HCT116 (cell line): ENCODE data around the gene ADORA1. TPM values are rescaled to one million over a fixed set of nuclear protein-coding genes. Genes with fewer than 3 reads are reported as not detected.

Source experiments
- ATAC-seq: fragments of 200-7000 bp; cut with Tn5 transposase; 2 replicates; pipeline ENCODE4 v1.9.1; 2020; ENCODE audit warnings: mild to moderate bottlenecking, moderate library complexity
- BruUV-seq: library from RNA; stranded (reverse); fragments of 400-500 nt; replicated peaks from 2 replicates; lab custom pipeline; 2021; lab: Mats Ljungman, UMichigan
- CTCF ChIA-PET: fragments of 300-600 bp; sonication (Branson Sonifier 250); formaldehyde crosslinking; loops from one replicate; lab custom pipeline; 2021; ENCODE audit warnings: antibody characterized with exemption; lab: Charles Lee
- POLR2A ChIA-PET: fragments of 300-600, 350-600 bp; sonication (Branson Sonifier 250); formaldehyde crosslinking; loops from one replicate; lab custom pipeline; 2021; ENCODE audit warnings: antibody characterized with exemption; lab: Charles Lee
- RAD21 ChIA-PET, 2 experiments: fragments of 300-600 bp; sonication (Branson Sonifier 250); formaldehyde crosslinking; loops; one replicate each; lab custom pipeline; 2023; ENCODE audit warnings: low total read pairs in 2 of 2; ENCODE audit not compliant: uncharacterized antibody in 2 of 2, unreplicated experiment in 2 of 2, low non-redundant PET in 1 of 2; lab: Charles Lee
- DNase-seq: peaks from one replicate; pipeline ENCODE4 v3.0.0-alpha.2; 2010; ENCODE audit warnings: low read depth, low spot score
- H2AFZ ChIP-seq: fragments of 200-600 bp; shearing (Covaris generic), sonication (generic); 2 replicates; pipeline ENCODE4 v1.6.1; 2017; ENCODE audit warnings: low read depth, mixed run types, mixed read lengths, antibody characterized with exemption, low read length; ENCODE audit not compliant: poor library complexity, severe bottlenecking
- H3K27ac ChIP-seq: 2 replicates; pipeline ENCODE4 v1.5.1; 2012; ENCODE audit warnings: low read depth, low read length
- H3K27me3 ChIP-seq: fragments of 200-600 bp; sonication (generic); 2 replicates; pipeline ENCODE4 v1.6.1; 2016; ENCODE audit warnings: mixed run types, low read length, mixed read lengths; ENCODE audit not compliant: insufficient read depth
- H3K36me3 ChIP-seq, 2 experiments: fragments of 200-500 bp in 1 of 2; fragments of 200-600 bp in 1 of 2; sonication (Bioruptor generic) in 1 of 2; sonication (generic) in 1 of 2; 2 replicates each; pipeline versions ENCODE4 v1.5.1 to v1.6.1; 2014 to 2016; ENCODE audit warnings: low read length in 2 of 2, inconsistent platforms in 1 of 2, mixed read lengths in 1 of 2, mixed run types in 1 of 2; ENCODE audit not compliant: insufficient read depth in 2 of 2, control insufficient read depth in 1 of 2
- H3K4me1 ChIP-seq, 2 experiments: fragments of 200-600 bp in 1 of 2; sonication (generic) in 1 of 2; 2 replicates each; pipeline versions ENCODE4 v1.5.1 to v1.6.1; 2012 to 2017; ENCODE audit warnings: low read length in 2 of 2, inconsistent platforms in 1 of 2, mild to moderate bottlenecking in 1 of 2, mixed read lengths in 1 of 2, mixed run types in 1 of 2, moderate library complexity in 1 of 2; ENCODE audit not compliant: insufficient read depth in 2 of 2, control insufficient read depth in 1 of 2
- H3K4me2 ChIP-seq: fragments of 200-600 bp; sonication (generic); 2 replicates; pipeline ENCODE4 v1.6.1; 2017; ENCODE audit warnings: mixed run types, low read length, mixed read lengths
- H3K4me3 ChIP-seq, 2 experiments: fragments of 200-600 bp in 1 of 2; sonication (generic) in 1 of 2; replicated peaks in 1 of 2; 2 replicates each; pipeline ENCODE4 v1.5.1; 2011 to 2016; ENCODE audit warnings: low read length in 2 of 2, control low read depth in 1 of 2, low read depth in 1 of 2, mild to moderate bottlenecking in 1 of 2, mixed read lengths in 1 of 2, mixed run types in 1 of 2
- H3K79me2 ChIP-seq: fragments of 200-600 bp; sonication (generic); 2 replicates; pipeline ENCODE4 v1.6.1; 2017; ENCODE audit warnings: mild to moderate bottlenecking, mixed run types, low read length, moderate library complexity, mixed read lengths; ENCODE audit not compliant: insufficient read depth
- H3K9ac ChIP-seq: fragments of 200-600 bp; sonication (generic); 2 replicates; pipeline ENCODE4 v1.6.1; 2016; ENCODE audit warnings: low read length, mixed read lengths
- H3K9me2 ChIP-seq: fragments of 200-600 bp; sonication (generic), shearing (Covaris generic); 2 replicates; pipeline ENCODE4 v1.6.1; 2017; ENCODE audit warnings: mixed run types, mild to moderate bottlenecking, moderate library complexity; ENCODE audit not compliant: insufficient read depth
- H3K9me3 ChIP-seq, 2 experiments: fragments of 200-500 bp in 1 of 2; fragments of 200-600 bp in 1 of 2; sonication (Bioruptor generic) in 1 of 2; sonication (generic) in 1 of 2; 2 replicates each; pipeline ENCODE4 v1.6.1; 2014 to 2017; ENCODE audit warnings: low read length in 2 of 2, mixed read lengths in 2 of 2, inconsistent platforms in 1 of 2, low read depth in 1 of 2, mild to moderate bottlenecking in 1 of 2, mixed run types in 1 of 2, moderate library complexity in 1 of 2; ENCODE audit not compliant: control insufficient read depth in 1 of 2, insufficient read depth in 1 of 2
- H4K20me1 ChIP-seq: fragments of 200-600 bp; sonication (generic), shearing (Covaris generic); 2 replicates; pipeline ENCODE4 v1.6.1; 2017; ENCODE audit warnings: mixed run types, mild to moderate bottlenecking, moderate library complexity; ENCODE audit not compliant: insufficient read depth
- EGR1 ChIP-seq: IDR thresholded peaks from 2 replicates; pipeline ENCODE4 v1.6.1; 2012; ENCODE audit warnings: low read depth
- EZH2 ChIP-seq: fragments of 200-600 bp; sonication (generic); IDR thresholded peaks from 2 replicates; pipeline ENCODE4 v1.6.1; 2017; ENCODE audit warnings: antibody characterized with exemption, mixed run types
- EZH2phosphoT487 ChIP-seq: fragments of 200-600 bp; IDR thresholded peaks from 2 replicates; pipeline ENCODE4 v1.6.1; 2018; ENCODE audit warnings: antibody characterized with exemption, borderline replicate concordance
- POLR2A ChIP-seq: IDR thresholded peaks from 2 replicates; pipeline ENCODE4 v1.7.0; 2011; ENCODE audit warnings: borderline replicate concordance; ENCODE audit not compliant: insufficient read depth, insufficient read length; ENCODE audit errors: extremely low read depth
- POLR2AphosphoS5 ChIP-seq: IDR thresholded peaks from 2 replicates; pipeline ENCODE4 v1.6.1; 2011; ENCODE audit warnings: mild to moderate bottlenecking, low read depth, low read length, moderate library complexity
- RAD21 ChIP-seq: IDR thresholded peaks from 2 replicates; pipeline ENCODE4 v1.6.1; 2012; ENCODE audit warnings: low read depth, mild to moderate bottlenecking
- TCF7L2 ChIP-seq: IDR thresholded peaks from 2 replicates; pipeline ENCODE4 v1.7.0; 2011; ENCODE audit warnings: borderline replicate concordance, inconsistent platforms; ENCODE audit not compliant: insufficient read depth, insufficient read length; ENCODE audit errors: extremely low read depth
- YY1 ChIP-seq: IDR thresholded peaks from 2 replicates; pipeline ENCODE4 v1.6.1; 2011; ENCODE audit warnings: low read length, low read depth, moderate library complexity, mild to moderate bottlenecking; ENCODE audit not compliant: insufficient replicate concordance; ENCODE audit errors: extremely low read depth
- ZFX ChIP-seq: fragments of 450-650 bp; IDR thresholded peaks from 2 replicates; pipeline ENCODE4 v1.6.1; 2017
- intact Hi-C: fragments of 100-400 bp; cut with micrococcal nuclease; formaldehyde crosslinking; loops from 2 replicates; pipeline ENCODE4 v1.10.0; 2022
- total RNA-seq: library from RNA; stranded (reverse); gene quantifications from one replicate; pipeline ENCODE4 v1.2.1, GENCODE V29; 2021; ENCODE audit not compliant: unreplicated experiment
- TF ChIP-seq, protein P1 (sequence below), 3 experiments: fragments of 200-600 bp in 1 of 3; sonication (generic) in 1 of 3; IDR thresholded peaks in 2 of 3; conservative IDR thresholded peaks in 1 of 3; 2 replicates each; pipeline ENCODE4 v1.5.1; 2012 to 2017; ENCODE audit warnings: low read depth in 2 of 3, low read length in 2 of 3, antibody characterized with exemption in 1 of 3, borderline replicate concordance in 1 of 3, control low read depth in 1 of 3, mild to moderate bottlenecking in 1 of 3, mixed read lengths in 1 of 3, mixed run types in 1 of 3, moderate library complexity in 1 of 3; ENCODE audit not compliant: insufficient read depth in 1 of 3
- TF ChIP-seq, protein P2 (sequence below): IDR thresholded peaks from 2 replicates; pipeline ENCODE4 v1.6.1; 2011; ENCODE audit warnings: mild to moderate bottlenecking, low read length, moderate library complexity; ENCODE audit not compliant: insufficient replicate concordance; ENCODE audit errors: extremely low read depth
- TF ChIP-seq, protein P3 (sequence below): IDR thresholded peaks from 2 replicates; pipeline ENCODE4 v1.6.1; 2012

The ADORA1 gene
- total RNA-seq, 1 experiment from 2014 or later: 2.8 TPM

DNA sequence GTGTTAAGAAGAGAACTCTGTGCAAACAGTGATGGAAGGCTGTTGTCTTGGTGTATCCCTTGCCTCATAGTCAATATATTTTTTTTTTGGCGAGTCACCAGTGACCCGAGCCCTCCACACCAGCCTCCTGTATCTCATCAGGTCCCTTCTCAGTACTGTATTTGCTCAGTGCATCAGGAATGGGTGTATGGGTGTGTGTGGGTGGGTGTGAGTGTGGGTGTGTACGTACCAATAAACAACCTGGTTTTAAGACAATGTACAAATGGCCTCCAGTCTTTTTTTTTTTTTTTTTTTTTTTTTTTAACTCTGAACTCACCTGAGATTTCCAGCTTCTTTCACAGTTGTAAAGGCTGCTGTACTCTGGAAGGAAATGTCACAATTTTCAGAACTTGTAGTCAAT lies 49.0 kb upstream of the ADORA1 start (continued):
- TF ChIP-seq YY1: no peak
- TF ChIP-seq EZH2: no peak
- no peak for TF ChIP-seq POLR2AphosphoS5
- TF ChIP-seq, protein P1, sequence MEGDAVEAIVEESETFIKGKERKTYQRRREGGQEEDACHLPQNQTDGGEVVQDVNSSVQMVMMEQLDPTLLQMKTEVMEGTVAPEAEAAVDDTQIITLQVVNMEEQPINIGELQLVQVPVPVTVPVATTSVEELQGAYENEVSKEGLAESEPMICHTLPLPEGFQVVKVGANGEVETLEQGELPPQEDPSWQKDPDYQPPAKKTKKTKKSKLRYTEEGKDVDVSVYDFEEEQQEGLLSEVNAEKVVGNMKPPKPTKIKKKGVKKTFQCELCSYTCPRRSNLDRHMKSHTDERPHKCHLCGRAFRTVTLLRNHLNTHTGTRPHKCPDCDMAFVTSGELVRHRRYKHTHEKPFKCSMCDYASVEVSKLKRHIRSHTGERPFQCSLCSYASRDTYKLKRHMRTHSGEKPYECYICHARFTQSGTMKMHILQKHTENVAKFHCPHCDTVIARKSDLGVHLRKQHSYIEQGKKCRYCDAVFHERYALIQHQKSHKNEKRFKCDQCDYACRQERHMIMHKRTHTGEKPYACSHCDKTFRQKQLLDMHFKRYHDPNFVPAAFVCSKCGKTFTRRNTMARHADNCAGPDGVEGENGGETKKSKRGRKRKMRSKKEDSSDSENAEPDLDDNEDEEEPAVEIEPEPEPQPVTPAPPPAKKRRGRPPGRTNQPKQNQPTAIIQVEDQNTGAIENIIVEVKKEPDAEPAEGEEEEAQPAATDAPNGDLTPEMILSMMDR (IDR thresholded peaks at IDR 0.05 in 2 of 3, conservative IDR thresholded peaks at IDR 0.05 in 1 of 3; ENCODE audit: borderline replicate concordance in 1 of 3, insufficient read depth in 1 of 3, low read depth in 2 of 3, low read length in 2 of 3): no peak
- TF ChIP-seq RAD21: no peak

DNA sequence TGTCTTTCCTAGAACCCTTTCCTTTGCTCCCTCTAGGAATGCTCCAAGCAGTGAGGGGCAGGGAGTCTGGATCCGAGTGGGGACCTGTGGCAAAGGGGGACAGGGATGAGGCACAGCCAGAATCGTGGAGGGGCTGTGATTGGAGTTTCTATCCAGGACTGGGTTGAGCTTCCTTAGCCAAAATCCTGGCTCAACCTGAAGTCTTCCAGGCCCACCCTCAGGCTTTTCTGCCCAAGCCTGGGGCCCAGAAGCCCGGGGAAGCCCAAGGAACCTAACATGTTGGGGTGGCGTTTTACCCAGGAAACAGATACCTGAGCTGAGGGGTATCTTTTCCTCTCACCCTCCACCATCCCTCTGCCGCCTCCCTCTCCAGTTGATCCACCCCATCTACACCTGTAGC lies 47.1 kb upstream of the ADORA1 start:
- intact Hi-C loops: no loop called here
- BruUV-seq: no TSS peak

More for the DNA sequence above, 47.1 kb upstream of the ADORA1 start:
- Histone ChIP-seq H2AFZ (no peak overlapping the region), H3K9me2 (no peaks in the 10 kb centered on the region), H3K4me3 (no peak overlapping the region), H3K79me2 (no peaks in the 10 kb centered on the region), H4K20me1 (no peaks in the 10 kb centered on the region), H3K4me1 (no peaks in the 10 kb centered on the region), H3K27me3 (no peaks in the 10 kb centered on the region), H3K27ac (no peak overlapping the region), H3K4me2 (no peak overlapping the region), H3K9me3 (no peaks in the 10 kb centered on the region), H3K36me3 (no peaks in the 10 kb centered on the region; a peak in 1 of 4 replicates), H3K9ac (no peak overlapping the region)
- no peak for ATAC-seq
- ChIA-PET CTCF (no interaction called here), RAD21 (no interaction called here), POLR2A (no interaction called here)
- no peak for DNase-seq
- no peak for TF ChIP-seq ZFX
- TF ChIP-seq, protein P2, sequence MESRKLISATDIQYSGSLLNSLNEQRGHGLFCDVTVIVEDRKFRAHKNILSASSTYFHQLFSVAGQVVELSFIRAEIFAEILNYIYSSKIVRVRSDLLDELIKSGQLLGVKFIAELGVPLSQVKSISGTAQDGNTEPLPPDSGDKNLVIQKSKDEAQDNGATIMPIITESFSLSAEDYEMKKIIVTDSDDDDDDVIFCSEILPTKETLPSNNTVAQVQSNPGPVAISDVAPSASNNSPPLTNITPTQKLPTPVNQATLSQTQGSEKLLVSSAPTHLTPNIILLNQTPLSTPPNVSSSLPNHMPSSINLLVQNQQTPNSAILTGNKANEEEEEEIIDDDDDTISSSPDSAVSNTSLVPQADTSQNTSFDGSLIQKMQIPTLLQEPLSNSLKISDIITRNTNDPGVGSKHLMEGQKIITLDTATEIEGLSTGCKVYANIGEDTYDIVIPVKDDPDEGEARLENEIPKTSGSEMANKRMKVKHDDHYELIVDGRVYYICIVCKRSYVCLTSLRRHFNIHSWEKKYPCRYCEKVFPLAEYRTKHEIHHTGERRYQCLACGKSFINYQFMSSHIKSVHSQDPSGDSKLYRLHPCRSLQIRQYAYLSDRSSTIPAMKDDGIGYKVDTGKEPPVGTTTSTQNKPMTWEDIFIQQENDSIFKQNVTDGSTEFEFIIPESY: no peak
- TF ChIP-seq YY1: no peak
- no peak for TF ChIP-seq TCF7L2
- TF ChIP-seq POLR2A: no peak
- TF ChIP-seq, protein P3, sequence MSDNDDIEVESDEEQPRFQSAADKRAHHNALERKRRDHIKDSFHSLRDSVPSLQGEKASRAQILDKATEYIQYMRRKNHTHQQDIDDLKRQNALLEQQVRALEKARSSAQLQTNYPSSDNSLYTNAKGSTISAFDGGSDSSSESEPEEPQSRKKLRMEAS: no peak
- TF ChIP-seq EZH2phosphoT487: no peak
- TF ChIP-seq EGR1: no peak
